Measurements from ENCODE around the gene MCRS1.

The MCRS1 gene

GRCh38 chr12:49580572-49581535, 12.9 kb upstream of the MCRS1 start:
- no peaks in the 10 kb centered on the region for H3K79me2 ChIP-seq (ENCODE audit: control insufficient read depth, insufficient read depth, low read length, poor library complexity)
- H4K12ac ChIP-seq (ENCODE audit: low read depth, low read length), result no peak overlapping the region
- H3K18ac ChIP-seq (ENCODE audit: low read length), result no peak overlapping the region
- no peaks in the 10 kb centered on the region for H3K27me3 ChIP-seq (ENCODE audit: insufficient read depth, low read length)
- H3K27ac ChIP-seq (ENCODE audit: low read depth, low read length), result no peak overlapping the region
- H3K9ac ChIP-seq (ENCODE audit: low read length), result peak overlapping the region; percentile 15
- no peak overlapping the region for H2AK5ac ChIP-seq (ENCODE audit: low read length)
- peaks cover 3 to 7% of the 10 kb centered on the region in 2 experiments for H3K4me1 ChIP-seq (ENCODE audit: control insufficient read depth in 1 of 2, insufficient read depth in 2 of 2, low read length in 2 of 2)
- no peak overlapping the region for H2BK5ac ChIP-seq (ENCODE audit: low read depth, low read length, poor library complexity)
- no CpG with 5 or more reads among the region's 8 CpGs for whole genome bisulfite sequencing (ENCODE audit: extremely low coverage, insufficient coverage, insufficient read length)
- H3K36me3 ChIP-seq (ENCODE audit: control insufficient read depth in 1 of 2, insufficient read depth in 2 of 2, low read length in 2 of 2), result peaks cover 9 to 10% of the 10 kb centered on the region in 2 experiments
- H3K14ac ChIP-seq (ENCODE audit: low read length), result no peak overlapping the region
- no peak overlapping the region for H2BK12ac ChIP-seq (ENCODE audit: low read length)
- no peak overlapping the region for H2AFZ ChIP-seq (ENCODE audit: insufficient read depth, low read length, poor library complexity)
- no peak overlapping the region for H3K4me3 ChIP-seq (ENCODE audit: low read depth, low read length)
- no peak overlapping the region for H3K4ac ChIP-seq (ENCODE audit: low read depth, low read length)
- DNase-seq, result peak; percentile 62 to 82
- no peaks in the 10 kb centered on the region for H3K9me3 ChIP-seq (ENCODE audit: insufficient read depth, low read depth, low read length)
- no peak overlapping the region for H4K8ac ChIP-seq (ENCODE audit: low read depth, low read length)
- no peak overlapping the region for H4K91ac ChIP-seq (ENCODE audit: low read depth, low read length)
- H3K79me1 ChIP-seq (ENCODE audit: low read length), result no peaks in the 10 kb centered on the region
- no peak overlapping the region for H2BK120ac ChIP-seq (ENCODE audit: insufficient read depth, low read length, poor library complexity)
- peak overlapping the region; percentile 31 for H3K4me2 ChIP-seq (ENCODE audit: low read length)
- no peak overlapping the region for H3K23ac ChIP-seq (ENCODE audit: low read length)

- no peaks in the 10 kb centered on the region for H3K9me3 ChIP-seq (ENCODE audit: insufficient read depth, low read depth, low read length)
- no peak overlapping the region for H3K27ac ChIP-seq (ENCODE audit: low read depth, low read length)
- H3K4me2 ChIP-seq (ENCODE audit: low read length), result no peak overlapping the region
- H3K18ac ChIP-seq (ENCODE audit: low read length), result no peak overlapping the region
- no peak overlapping the region for H3K4ac ChIP-seq (ENCODE audit: low read depth, low read length)
- no peaks in the 10 kb centered on the region for H3K27me3 ChIP-seq (ENCODE audit: insufficient read depth, low read length)
- no peak overlapping the region for H3K9ac ChIP-seq (ENCODE audit: low read length)
- H2AK5ac ChIP-seq (ENCODE audit: low read length), result no peak overlapping the region
- H2BK5ac ChIP-seq (ENCODE audit: low read depth, low read length, poor library complexity), result no peak overlapping the region
- no peaks in the 10 kb centered on the region for H3K79me2 ChIP-seq (ENCODE audit: control insufficient read depth, insufficient read depth, low read length, poor library complexity)
- no peak overlapping the region for H3K23ac ChIP-seq (ENCODE audit: low read length)
- no peak overlapping the region for H3K4me3 ChIP-seq (ENCODE audit: low read depth, low read length)
- no peak overlapping the region for H4K12ac ChIP-seq (ENCODE audit: low read depth, low read length)
- WGBS (ENCODE audit: extremely low coverage, insufficient coverage, insufficient read length), result no CpG with 5 or more reads among the region's 13 CpGs
- H3K36me3 ChIP-seq (ENCODE audit: control insufficient read depth in 1 of 2, insufficient read depth in 2 of 2, low read length in 2 of 2), result peaks cover 9 to 10% of the 10 kb centered on the region in 2 experiments
- H4K91ac ChIP-seq (ENCODE audit: low read depth, low read length), result no peak overlapping the region
- peaks cover 3 to 7% of the 10 kb centered on the region in 2 experiments for H3K4me1 ChIP-seq (ENCODE audit: control insufficient read depth in 1 of 2, insufficient read depth in 2 of 2, low read length in 2 of 2)
- DNase-seq, result no peak
- no peak overlapping the region for H2BK12ac ChIP-seq (ENCODE audit: low read length)
- H3K14ac ChIP-seq (ENCODE audit: low read length), result no peak overlapping the region
- H2AFZ ChIP-seq (ENCODE audit: insufficient read depth, low read length, poor library complexity), result no peak overlapping the region
- H2BK120ac ChIP-seq (ENCODE audit: insufficient read depth, low read length, poor library complexity), result no peak overlapping the region
- no peak overlapping the region for H4K8ac ChIP-seq (ENCODE audit: low read depth, low read length)
- H3K79me1 ChIP-seq (ENCODE audit: low read length), result no peaks in the 10 kb centered on the region
Observed at GRCh38 chr12:49578471-49579112, 10.7 kb upstream of the MCRS1 start.

- Histone ChIP-seq H4K91ac (ENCODE audit: low read depth, low read length) (no peak overlapping the region), H3K4ac (ENCODE audit: low read depth, low read length) (no peak overlapping the region), H2AFZ (ENCODE audit: insufficient read depth, low read length, poor library complexity) (no peak overlapping the region), H3K4me2 (ENCODE audit: low read length) (no peak overlapping the region), H3K4me3 (ENCODE audit: low read depth, low read length) (no peak overlapping the region), H2BK5ac (ENCODE audit: low read depth, low read length, poor library complexity) (no peak overlapping the region), H3K9ac (ENCODE audit: low read length) (no peak overlapping the region), H2BK12ac (ENCODE audit: low read length) (no peak overlapping the region), H3K27ac (ENCODE audit: low read depth, low read length) (no peak overlapping the region), H3K18ac (ENCODE audit: low read length) (no peak overlapping the region), H2BK120ac (ENCODE audit: insufficient read depth, low read length, poor library complexity) (no peak overlapping the region), H3K23ac (ENCODE audit: low read length) (no peak overlapping the region), H2AK5ac (ENCODE audit: low read length) (no peak overlapping the region), H3K9me3 (ENCODE audit: insufficient read depth, low read depth, low read length) (no peaks in the 10 kb centered on the region), H3K36me3 (ENCODE audit: control insufficient read depth in 1 of 2, insufficient read depth in 2 of 2, low read length in 2 of 2) (peaks cover 6 to 7% of the 10 kb centered on the region in 2 experiments), H3K14ac (ENCODE audit: low read length) (no peak overlapping the region), H3K4me1 (ENCODE audit: control insufficient read depth in 1 of 2, insufficient read depth in 2 of 2, low read length in 2 of 2) (peaks cover 3 to 7% of the 10 kb centered on the region in 2 experiments), H4K8ac (ENCODE audit: low read depth, low read length) (no peak overlapping the region), H3K79me2 (ENCODE audit: control insufficient read depth, insufficient read depth, low read length, poor library complexity) (no peaks in the 10 kb centered on the region), H3K79me1 (ENCODE audit: low read length) (no peaks in the 10 kb centered on the region), H4K12ac (ENCODE audit: low read depth, low read length) (no peak overlapping the region), H3K27me3 (ENCODE audit: insufficient read depth, low read length) (no peaks in the 10 kb centered on the region)
- WGBS (ENCODE audit: extremely low coverage, insufficient coverage, insufficient read length), result no CpG with 5 or more reads among the region's 9 CpGs
- DNase-seq, result no peak
Observed at GRCh38 chr12:49577589-49578315, 9.8 kb upstream of the MCRS1 start.

GRCh38 chr12:49568442-49569162, 660 bp upstream of the MCRS1 start:
- H3K36me3 ChIP-seq (ENCODE audit: control insufficient read depth in 1 of 2, insufficient read depth in 2 of 2, low read length in 2 of 2), result peaks cover 24 to 31% of the 10 kb centered on the region in 2 experiments
- H2BK120ac ChIP-seq (ENCODE audit: insufficient read depth, low read length, poor library complexity), result peak overlapping the region; percentile 53
- H3K27ac ChIP-seq (ENCODE audit: low read depth, low read length), result peak overlapping the region; percentile 1
- peak overlapping the region; percentile 89 for H3K4me3 ChIP-seq (ENCODE audit: low read depth, low read length)
- DNase-seq, result peak in 1 of 2 donors; percentile 50
- peak overlapping the region; percentile 59 for H4K8ac ChIP-seq (ENCODE audit: low read depth, low read length)
- peak overlapping the region; percentile 55 for H3K9ac ChIP-seq (ENCODE audit: low read length)
- H3K79me1 ChIP-seq (ENCODE audit: low read length), result peaks cover 8% of the 10 kb centered on the region
- H2AK5ac ChIP-seq (ENCODE audit: low read length), result no peak overlapping the region
- peak overlapping the region; percentile 3 for H3K4ac ChIP-seq (ENCODE audit: low read depth, low read length)
- H2BK12ac ChIP-seq (ENCODE audit: low read length), result no peak overlapping the region
- H3K23ac ChIP-seq (ENCODE audit: low read length), result no peak overlapping the region
- H3K14ac ChIP-seq (ENCODE audit: low read length), result peak overlapping the region; percentile 27
- H4K91ac ChIP-seq (ENCODE audit: low read depth, low read length), result peak overlapping the region; percentile 60
- peak overlapping the region; percentile 91 for H2AFZ ChIP-seq (ENCODE audit: insufficient read depth, low read length, poor library complexity)
- no peaks in the 10 kb centered on the region for H3K9me3 ChIP-seq (ENCODE audit: insufficient read depth, low read depth, low read length)
- H4K12ac ChIP-seq (ENCODE audit: low read depth, low read length), result peak overlapping the region; percentile 84
- no peaks in the 10 kb centered on the region for H3K27me3 ChIP-seq (ENCODE audit: insufficient read depth, low read length)
- no CpG with 5 or more reads among the region's 19 CpGs for WGBS (ENCODE audit: extremely low coverage, insufficient coverage, insufficient read length)
- no peak overlapping the region for H3K18ac ChIP-seq (ENCODE audit: low read length)
- H2BK5ac ChIP-seq (ENCODE audit: low read depth, low read length, poor library complexity), result peak overlapping the region; percentile 4
- peaks cover 2 to 3% of the 10 kb centered on the region in 2 experiments for H3K4me1 ChIP-seq (ENCODE audit: control insufficient read depth in 1 of 2, insufficient read depth in 2 of 2, low read length in 2 of 2)
- peaks cover 8% of the 10 kb centered on the region for H3K79me2 ChIP-seq (ENCODE audit: control insufficient read depth, insufficient read depth, low read length, poor library complexity)
- H3K4me2 ChIP-seq (ENCODE audit: low read length), result peak overlapping the region; percentile 73
